Sigmoid colon (tissue), 4 donors: ENCODE data around the gene CREB3.

Source experiments
- POLR2AphosphoS5 ChIP-seq, 4 donors: sonication (generic); formaldehyde crosslinking; IDR thresholded peaks; one replicate each; pipeline ENCODE4 v1.6.1; 2017; ENCODE audit warnings: antibody characterized with exemption in 4 of 4
- TF ChIP-seq, protein P1 (sequence below), 4 experiments: fragments of 450-650 bp in 3 of 4; fragments of 200-600 bp in 1 of 4; IDR thresholded peaks; one replicate each; pipeline ENCODE4 v1.5.1; 2016 to 2019; ENCODE audit warnings: antibody characterized with exemption in 4 of 4, mild to moderate bottlenecking in 3 of 4, moderate library complexity in 2 of 4

DNA sequence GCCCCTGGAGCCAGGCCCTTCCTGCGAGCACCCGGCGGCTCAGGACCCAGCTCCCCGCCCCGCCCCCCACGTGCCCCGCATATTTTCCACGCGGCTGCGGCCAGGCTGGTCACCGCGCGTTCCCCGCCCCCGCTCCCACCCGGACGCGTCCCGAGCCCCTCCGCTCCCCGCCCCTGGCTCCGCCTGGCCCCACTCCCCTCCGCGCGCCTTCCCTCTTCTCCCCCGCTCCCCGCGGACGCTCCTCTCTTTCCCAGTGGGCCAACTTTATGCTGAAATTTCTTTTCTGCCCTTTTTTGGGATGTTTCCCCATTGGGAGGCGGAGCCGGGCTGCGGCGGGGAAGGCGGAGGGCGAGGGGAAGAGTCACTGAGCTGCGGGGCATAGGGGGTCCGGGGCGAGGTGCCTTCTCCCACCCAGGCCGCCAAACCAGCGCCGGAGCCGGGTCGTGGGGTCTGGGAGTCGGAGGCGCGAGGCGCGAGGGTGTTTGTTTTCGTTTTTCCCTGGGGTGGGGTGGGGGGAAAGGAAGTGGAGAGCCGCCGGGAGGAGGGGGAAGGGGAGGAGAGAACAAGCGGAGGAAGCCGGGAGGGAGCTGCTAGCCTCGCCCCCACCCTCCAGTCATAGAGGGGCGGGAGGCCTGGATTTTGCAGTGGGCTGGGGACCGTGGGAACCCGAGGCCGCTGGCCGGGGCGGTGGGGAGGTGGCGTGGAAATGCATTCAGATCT lies 41.7 kb upstream of the CREB3 start:
- peak; percentile 71 to 90 (median 86) for TF ChIP-seq POLR2AphosphoS5 (IDR thresholded peaks at IDR 0.05)
- TF ChIP-seq, protein P1, sequence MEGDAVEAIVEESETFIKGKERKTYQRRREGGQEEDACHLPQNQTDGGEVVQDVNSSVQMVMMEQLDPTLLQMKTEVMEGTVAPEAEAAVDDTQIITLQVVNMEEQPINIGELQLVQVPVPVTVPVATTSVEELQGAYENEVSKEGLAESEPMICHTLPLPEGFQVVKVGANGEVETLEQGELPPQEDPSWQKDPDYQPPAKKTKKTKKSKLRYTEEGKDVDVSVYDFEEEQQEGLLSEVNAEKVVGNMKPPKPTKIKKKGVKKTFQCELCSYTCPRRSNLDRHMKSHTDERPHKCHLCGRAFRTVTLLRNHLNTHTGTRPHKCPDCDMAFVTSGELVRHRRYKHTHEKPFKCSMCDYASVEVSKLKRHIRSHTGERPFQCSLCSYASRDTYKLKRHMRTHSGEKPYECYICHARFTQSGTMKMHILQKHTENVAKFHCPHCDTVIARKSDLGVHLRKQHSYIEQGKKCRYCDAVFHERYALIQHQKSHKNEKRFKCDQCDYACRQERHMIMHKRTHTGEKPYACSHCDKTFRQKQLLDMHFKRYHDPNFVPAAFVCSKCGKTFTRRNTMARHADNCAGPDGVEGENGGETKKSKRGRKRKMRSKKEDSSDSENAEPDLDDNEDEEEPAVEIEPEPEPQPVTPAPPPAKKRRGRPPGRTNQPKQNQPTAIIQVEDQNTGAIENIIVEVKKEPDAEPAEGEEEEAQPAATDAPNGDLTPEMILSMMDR (IDR thresholded peaks at IDR 0.05): no peak
